HCT116 (cell line): ENCODE data around the gene HDLBP. TPM values are rescaled to one million over a fixed set of nuclear protein-coding genes. Genes with fewer than 3 reads are reported as not detected.

ENCODE experiments used
- ATAC-seq: fragments of 200-7000 bp; cut with Tn5 transposase; 2 replicates; pipeline ENCODE4 v1.9.1; 2020; ENCODE audit warnings: mild to moderate bottlenecking, moderate library complexity
- BruUV-seq: library from RNA; stranded (reverse); fragments of 400-500 nt; replicated peaks from 2 replicates; lab custom pipeline; 2021; lab: Mats Ljungman, UMichigan
- CTCF ChIA-PET: fragments of 300-600 bp; sonication (Branson Sonifier 250); formaldehyde crosslinking; loops from one replicate; lab custom pipeline; 2021; ENCODE audit warnings: antibody characterized with exemption; lab: Charles Lee
- POLR2A ChIA-PET: fragments of 300-600, 350-600 bp; sonication (Branson Sonifier 250); formaldehyde crosslinking; loops from one replicate; lab custom pipeline; 2021; ENCODE audit warnings: antibody characterized with exemption; lab: Charles Lee
- RAD21 ChIA-PET, 2 experiments: fragments of 300-600 bp; sonication (Branson Sonifier 250); formaldehyde crosslinking; loops; one replicate each; lab custom pipeline; 2023; ENCODE audit warnings: low total read pairs in 2 of 2; ENCODE audit not compliant: uncharacterized antibody in 2 of 2, unreplicated experiment in 2 of 2, low non-redundant PET in 1 of 2; lab: Charles Lee
- DNase-seq: peaks from one replicate; pipeline ENCODE4 v3.0.0-alpha.2; 2010; ENCODE audit warnings: low read depth, low spot score
- H2AFZ ChIP-seq: fragments of 200-600 bp; shearing (Covaris generic), sonication (generic); 2 replicates; pipeline ENCODE4 v1.6.1; 2017; ENCODE audit warnings: low read depth, mixed run types, mixed read lengths, antibody characterized with exemption, low read length; ENCODE audit not compliant: poor library complexity, severe bottlenecking
- H3K27ac ChIP-seq: 2 replicates; pipeline ENCODE4 v1.5.1; 2012; ENCODE audit warnings: low read depth, low read length
- H3K27me3 ChIP-seq: fragments of 200-600 bp; sonication (generic); 2 replicates; pipeline ENCODE4 v1.6.1; 2016; ENCODE audit warnings: mixed run types, low read length, mixed read lengths; ENCODE audit not compliant: insufficient read depth
- H3K36me3 ChIP-seq, 2 experiments: fragments of 200-500 bp in 1 of 2; fragments of 200-600 bp in 1 of 2; sonication (Bioruptor generic) in 1 of 2; sonication (generic) in 1 of 2; 2 replicates each; pipeline versions ENCODE4 v1.5.1 to v1.6.1; 2014 to 2016; ENCODE audit warnings: low read length in 2 of 2, inconsistent platforms in 1 of 2, mixed read lengths in 1 of 2, mixed run types in 1 of 2; ENCODE audit not compliant: insufficient read depth in 2 of 2, control insufficient read depth in 1 of 2
- H3K4me1 ChIP-seq, 2 experiments: fragments of 200-600 bp in 1 of 2; sonication (generic) in 1 of 2; 2 replicates each; pipeline versions ENCODE4 v1.5.1 to v1.6.1; 2012 to 2017; ENCODE audit warnings: low read length in 2 of 2, inconsistent platforms in 1 of 2, mild to moderate bottlenecking in 1 of 2, mixed read lengths in 1 of 2, mixed run types in 1 of 2, moderate library complexity in 1 of 2; ENCODE audit not compliant: insufficient read depth in 2 of 2, control insufficient read depth in 1 of 2
- H3K4me2 ChIP-seq: fragments of 200-600 bp; sonication (generic); 2 replicates; pipeline ENCODE4 v1.6.1; 2017; ENCODE audit warnings: mixed run types, low read length, mixed read lengths
- H3K4me3 ChIP-seq, 2 experiments: fragments of 200-600 bp in 1 of 2; sonication (generic) in 1 of 2; replicated peaks in 1 of 2; 2 replicates each; pipeline ENCODE4 v1.5.1; 2011 to 2016; ENCODE audit warnings: low read length in 2 of 2, control low read depth in 1 of 2, low read depth in 1 of 2, mild to moderate bottlenecking in 1 of 2, mixed read lengths in 1 of 2, mixed run types in 1 of 2
- H3K79me2 ChIP-seq: fragments of 200-600 bp; sonication (generic); 2 replicates; pipeline ENCODE4 v1.6.1; 2017; ENCODE audit warnings: mild to moderate bottlenecking, mixed run types, low read length, moderate library complexity, mixed read lengths; ENCODE audit not compliant: insufficient read depth
- H3K9ac ChIP-seq: fragments of 200-600 bp; sonication (generic); 2 replicates; pipeline ENCODE4 v1.6.1; 2016; ENCODE audit warnings: low read length, mixed read lengths
- H3K9me2 ChIP-seq: fragments of 200-600 bp; sonication (generic), shearing (Covaris generic); 2 replicates; pipeline ENCODE4 v1.6.1; 2017; ENCODE audit warnings: mixed run types, mild to moderate bottlenecking, moderate library complexity; ENCODE audit not compliant: insufficient read depth
- H3K9me3 ChIP-seq, 2 experiments: fragments of 200-500 bp in 1 of 2; fragments of 200-600 bp in 1 of 2; sonication (Bioruptor generic) in 1 of 2; sonication (generic) in 1 of 2; 2 replicates each; pipeline ENCODE4 v1.6.1; 2014 to 2017; ENCODE audit warnings: low read length in 2 of 2, mixed read lengths in 2 of 2, inconsistent platforms in 1 of 2, low read depth in 1 of 2, mild to moderate bottlenecking in 1 of 2, mixed run types in 1 of 2, moderate library complexity in 1 of 2; ENCODE audit not compliant: control insufficient read depth in 1 of 2, insufficient read depth in 1 of 2
- H4K20me1 ChIP-seq: fragments of 200-600 bp; sonication (generic), shearing (Covaris generic); 2 replicates; pipeline ENCODE4 v1.6.1; 2017; ENCODE audit warnings: mixed run types, mild to moderate bottlenecking, moderate library complexity; ENCODE audit not compliant: insufficient read depth
- EZH2 ChIP-seq: fragments of 200-600 bp; sonication (generic); IDR thresholded peaks from 2 replicates; pipeline ENCODE4 v1.6.1; 2017; ENCODE audit warnings: antibody characterized with exemption, mixed run types
- FOSL1 ChIP-seq: IDR thresholded peaks from 2 replicates; pipeline ENCODE4 v1.6.1; 2012; ENCODE audit warnings: low read depth
- SP1 ChIP-seq: IDR thresholded peaks from 2 replicates; pipeline ENCODE4 v1.6.1; 2012; ENCODE audit warnings: low read depth
- TCF7L2 ChIP-seq: IDR thresholded peaks from 2 replicates; pipeline ENCODE4 v1.7.0; 2011; ENCODE audit warnings: borderline replicate concordance, inconsistent platforms; ENCODE audit not compliant: insufficient read depth, insufficient read length; ENCODE audit errors: extremely low read depth
- ZFX ChIP-seq: fragments of 450-650 bp; IDR thresholded peaks from 2 replicates; pipeline ENCODE4 v1.6.1; 2017
- ZNF274 ChIP-seq: fragments of 200-500 bp; sonication (Bioruptor generic); IDR thresholded peaks from 2 replicates; pipeline ENCODE4 v1.6.1; 2014; ENCODE audit warnings: mild to moderate bottlenecking, low read depth, low read length, inconsistent platforms
- intact Hi-C: fragments of 100-400 bp; cut with micrococcal nuclease; formaldehyde crosslinking; loops from 2 replicates; pipeline ENCODE4 v1.10.0; 2022
- total RNA-seq: library from RNA; stranded (reverse); gene quantifications from one replicate; pipeline ENCODE4 v1.2.1, GENCODE V29; 2021; ENCODE audit not compliant: unreplicated experiment
- TF ChIP-seq, protein P1 (sequence below), 3 experiments: fragments of 200-600 bp in 1 of 3; sonication (generic) in 1 of 3; IDR thresholded peaks in 2 of 3; conservative IDR thresholded peaks in 1 of 3; 2 replicates each; pipeline ENCODE4 v1.5.1; 2012 to 2017; ENCODE audit warnings: low read depth in 2 of 3, low read length in 2 of 3, antibody characterized with exemption in 1 of 3, borderline replicate concordance in 1 of 3, control low read depth in 1 of 3, mild to moderate bottlenecking in 1 of 3, mixed read lengths in 1 of 3, mixed run types in 1 of 3, moderate library complexity in 1 of 3; ENCODE audit not compliant: insufficient read depth in 1 of 3
- TF ChIP-seq, protein P2 (sequence below): IDR thresholded peaks from 2 replicates; pipeline ENCODE4 v1.6.1; 2012
- TF ChIP-seq, protein P3 (sequence below): IDR thresholded peaks from 2 replicates; pipeline ENCODE4 v1.6.1; 2012

Gene HDLBP
- total RNA-seq, 1 experiment from 2014 or later = 462 TPM

DNA sequence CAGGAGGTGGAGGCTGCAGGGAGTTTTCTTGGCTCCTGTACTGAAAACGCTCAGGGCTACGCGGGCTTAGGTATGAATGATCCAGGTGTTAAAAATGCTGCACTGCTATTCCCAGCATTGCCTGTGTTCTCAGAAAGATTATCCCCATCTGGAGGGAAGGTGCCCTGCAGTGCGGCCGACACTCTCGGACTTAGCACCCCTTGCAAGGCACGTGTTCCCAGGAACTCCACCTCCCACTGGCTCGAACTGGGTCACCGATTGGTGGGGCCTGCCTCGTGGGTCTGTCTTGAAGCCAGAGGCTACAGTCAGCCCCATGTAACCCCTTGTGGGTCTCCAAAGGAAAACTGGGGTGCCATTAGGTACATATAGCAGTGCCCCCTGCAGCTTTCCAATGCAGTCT lies 101.3 kb downstream of the HDLBP start (continued):
- TF ChIP-seq, protein P1, sequence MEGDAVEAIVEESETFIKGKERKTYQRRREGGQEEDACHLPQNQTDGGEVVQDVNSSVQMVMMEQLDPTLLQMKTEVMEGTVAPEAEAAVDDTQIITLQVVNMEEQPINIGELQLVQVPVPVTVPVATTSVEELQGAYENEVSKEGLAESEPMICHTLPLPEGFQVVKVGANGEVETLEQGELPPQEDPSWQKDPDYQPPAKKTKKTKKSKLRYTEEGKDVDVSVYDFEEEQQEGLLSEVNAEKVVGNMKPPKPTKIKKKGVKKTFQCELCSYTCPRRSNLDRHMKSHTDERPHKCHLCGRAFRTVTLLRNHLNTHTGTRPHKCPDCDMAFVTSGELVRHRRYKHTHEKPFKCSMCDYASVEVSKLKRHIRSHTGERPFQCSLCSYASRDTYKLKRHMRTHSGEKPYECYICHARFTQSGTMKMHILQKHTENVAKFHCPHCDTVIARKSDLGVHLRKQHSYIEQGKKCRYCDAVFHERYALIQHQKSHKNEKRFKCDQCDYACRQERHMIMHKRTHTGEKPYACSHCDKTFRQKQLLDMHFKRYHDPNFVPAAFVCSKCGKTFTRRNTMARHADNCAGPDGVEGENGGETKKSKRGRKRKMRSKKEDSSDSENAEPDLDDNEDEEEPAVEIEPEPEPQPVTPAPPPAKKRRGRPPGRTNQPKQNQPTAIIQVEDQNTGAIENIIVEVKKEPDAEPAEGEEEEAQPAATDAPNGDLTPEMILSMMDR (IDR thresholded peaks at IDR 0.05 in 2 of 3, conservative IDR thresholded peaks at IDR 0.05 in 1 of 3; ENCODE audit: borderline replicate concordance in 1 of 3, insufficient read depth in 1 of 3, low read depth in 2 of 3, low read length in 2 of 3) = no peak
- no peak for TF ChIP-seq ZNF274
- TF ChIP-seq FOSL1 = no peak
- TF ChIP-seq ZFX = no peak
- no peak for TF ChIP-seq SP1
- TF ChIP-seq, all 23 proteins: peak for 0

GRCh38 chr2:241213567-241213966 lies 101.9 kb downstream of the HDLBP start:
- CTCF ChIA-PET = no interaction called here
- TF ChIP-seq, protein P2, sequence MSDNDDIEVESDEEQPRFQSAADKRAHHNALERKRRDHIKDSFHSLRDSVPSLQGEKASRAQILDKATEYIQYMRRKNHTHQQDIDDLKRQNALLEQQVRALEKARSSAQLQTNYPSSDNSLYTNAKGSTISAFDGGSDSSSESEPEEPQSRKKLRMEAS = no peak
- TF ChIP-seq, protein P3, sequence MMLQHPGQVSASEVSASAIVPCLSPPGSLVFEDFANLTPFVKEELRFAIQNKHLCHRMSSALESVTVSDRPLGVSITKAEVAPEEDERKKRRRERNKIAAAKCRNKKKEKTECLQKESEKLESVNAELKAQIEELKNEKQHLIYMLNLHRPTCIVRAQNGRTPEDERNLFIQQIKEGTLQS = no peak
- no peak for TF ChIP-seq ZNF274
- no peak for TF ChIP-seq FOSL1
- TF ChIP-seq ZFX = no peak
- TF ChIP-seq, protein P1 (IDR thresholded peaks at IDR 0.05 in 2 of 3, conservative IDR thresholded peaks at IDR 0.05 in 1 of 3; ENCODE audit: borderline replicate concordance in 1 of 3, insufficient read depth in 1 of 3, low read depth in 2 of 3, low read length in 2 of 3) = no peak
- TF ChIP-seq TCF7L2 = no peak
- TF ChIP-seq SP1 = no peak
- TF ChIP-seq EZH2 = no peak
- BruUV-seq = no TSS peak
- H2AFZ ChIP-seq = no peak overlapping the region
- H3K36me3 ChIP-seq = no peaks in the 10 kb centered on the region
- H3K4me1 ChIP-seq = peaks cover 2 to 5% of the 10 kb centered on the region in 2 experiments; a peak in 2 of 4 replicates
- no peaks in the 10 kb centered on the region for H3K9me2 ChIP-seq
- H3K9ac ChIP-seq = no peak overlapping the region
- no peak overlapping the region for H3K27ac ChIP-seq
- DNase-seq (no peak), ATAC-seq (no peak)
- intact Hi-C loops = no loop called here
- H3K4me3 ChIP-seq = no peak overlapping the region
- H3K4me2 ChIP-seq = no peak overlapping the region
- H4K20me1 ChIP-seq = no peaks in the 10 kb centered on the region
- no peaks in the 10 kb centered on the region for H3K9me3 ChIP-seq
- RAD21 ChIA-PET = no interaction called here
- no peaks in the 10 kb centered on the region for H3K27me3 ChIP-seq
- POLR2A ChIA-PET = no interaction called here
- no peaks in the 10 kb centered on the region for H3K79me2 ChIP-seq
